Stimulated activated CD4-positive, alpha-beta T cell treated with anti-CD3 and anti-CD28 coated beads, Interleukin-1b, Interleukin-23, amount 100 ng/mL, for 1 hour (primary cell): ENCODE measurements around the gene LHX2.

ENCODE experiments used
- DNase-seq, 2 donors: peaks; one replicate each; pipeline ENCODE4 v3.0.0-alpha.2; 2020; ENCODE audit warnings: low read depth in 2 of 2

The LHX2 gene

DNA sequence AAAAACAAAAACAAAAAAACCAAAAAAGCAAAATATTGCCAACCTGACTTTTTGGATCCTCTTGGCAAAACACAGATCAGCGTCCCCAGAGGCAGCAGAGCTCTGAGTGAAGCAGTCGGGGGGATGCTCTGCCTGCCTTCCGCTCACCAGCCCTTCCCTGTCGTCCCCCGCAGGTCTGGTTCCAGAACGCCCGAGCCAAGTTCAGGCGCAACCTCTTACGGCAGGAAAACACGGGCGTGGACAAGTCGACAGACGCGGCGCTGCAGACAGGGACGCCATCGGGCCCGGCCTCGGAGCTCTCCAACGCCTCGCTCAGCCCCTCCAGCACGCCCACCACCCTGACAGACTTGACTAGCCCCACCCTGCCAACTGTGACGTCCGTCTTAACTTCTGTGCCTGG lies 20.7 kb downstream of the LHX2 start:
- no peak for DNase-seq

- no peak for DNase-seq
Observed at GRCh38 chr9:124033348-124033747, 21.8 kb downstream of the LHX2 start.

DNA sequence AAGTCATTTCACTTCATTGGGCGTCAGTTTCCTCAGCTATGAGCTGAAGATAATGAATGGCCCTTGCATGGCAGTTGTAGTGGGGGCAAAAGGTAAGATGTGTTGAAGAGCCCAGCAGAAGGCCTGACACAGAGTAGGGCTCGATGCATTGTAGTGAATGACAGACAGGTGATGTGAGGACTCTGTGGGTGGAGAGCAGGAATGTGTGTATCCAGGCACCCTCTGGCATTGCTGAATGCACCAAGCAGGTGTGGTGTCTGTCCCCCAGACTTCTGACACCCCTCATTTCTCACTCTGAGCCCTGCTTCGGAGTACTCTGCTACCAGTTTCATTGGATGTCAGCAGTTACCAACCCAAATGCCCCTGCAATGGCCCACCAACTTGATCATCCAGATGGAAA lies 22.4 kb downstream of the LHX2 start:
- no peak for DNase-seq

DNA sequence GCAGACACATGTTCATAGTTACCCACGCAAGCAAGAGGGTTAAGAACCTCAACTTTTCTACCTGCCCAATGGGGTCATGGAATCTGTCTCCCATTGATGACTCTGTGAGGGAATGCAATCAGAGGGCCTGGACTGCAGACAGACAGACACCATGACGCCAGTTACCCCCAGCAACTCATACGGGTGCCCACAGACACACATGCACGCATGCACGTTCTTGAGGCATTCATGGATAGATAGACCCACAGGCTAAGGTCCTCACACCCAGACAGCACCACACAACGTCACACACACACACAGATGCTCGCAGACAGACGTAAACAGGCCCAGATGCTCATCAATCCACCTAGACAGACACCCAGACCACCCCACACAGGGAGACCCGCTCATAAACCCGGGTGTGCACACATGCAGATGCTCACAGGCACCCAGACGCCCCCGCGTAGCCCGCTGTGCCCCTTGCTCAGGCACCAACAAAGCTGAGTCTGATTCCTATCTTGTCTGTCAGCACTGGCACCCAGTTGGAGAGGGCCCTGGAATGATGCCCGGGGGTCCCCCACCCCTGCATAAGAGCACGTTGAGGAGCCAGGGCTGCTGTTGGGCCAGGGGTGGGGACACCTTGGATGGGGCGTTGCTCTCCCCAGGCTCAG lies 23.6 kb downstream of the LHX2 start:
- no peak for DNase-seq

- DNase-seq, result no peak
Observed at GRCh38 chr9:124036578-124036977, 25.0 kb downstream of the LHX2 start.

- DNase-seq, result no peak
Observed at GRCh38 chr9:124037790-124038189, 26.2 kb downstream of the LHX2 start.

DNA sequence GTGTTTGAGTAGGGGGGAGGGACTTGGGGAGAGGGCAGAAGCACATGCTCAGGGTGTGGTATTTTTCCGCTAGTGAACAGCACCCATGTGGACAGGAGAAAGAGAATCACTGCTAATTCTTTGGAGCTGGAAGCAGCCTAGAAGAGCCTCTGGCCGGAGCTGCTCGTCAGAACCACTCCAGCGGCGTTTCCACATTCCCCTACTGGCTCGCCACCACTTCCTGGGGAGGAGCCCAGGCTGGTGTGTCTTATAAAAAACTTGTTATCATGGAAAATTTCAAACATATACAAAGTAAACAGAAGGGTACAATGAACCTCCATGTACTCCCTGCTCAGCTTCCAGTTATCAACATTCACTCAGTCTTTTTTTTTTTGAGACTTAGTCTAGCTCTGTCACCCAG lies 26.7 kb downstream of the LHX2 start:
- no peak for DNase-seq

GRCh38 chr9:124038790-124039633 lies 27.4 kb downstream of the LHX2 start:
- no peak for DNase-seq

- no peak for DNase-seq
Observed at GRCh38 chr9:124040186-124040931, 28.8 kb downstream of the LHX2 start.

DNA sequence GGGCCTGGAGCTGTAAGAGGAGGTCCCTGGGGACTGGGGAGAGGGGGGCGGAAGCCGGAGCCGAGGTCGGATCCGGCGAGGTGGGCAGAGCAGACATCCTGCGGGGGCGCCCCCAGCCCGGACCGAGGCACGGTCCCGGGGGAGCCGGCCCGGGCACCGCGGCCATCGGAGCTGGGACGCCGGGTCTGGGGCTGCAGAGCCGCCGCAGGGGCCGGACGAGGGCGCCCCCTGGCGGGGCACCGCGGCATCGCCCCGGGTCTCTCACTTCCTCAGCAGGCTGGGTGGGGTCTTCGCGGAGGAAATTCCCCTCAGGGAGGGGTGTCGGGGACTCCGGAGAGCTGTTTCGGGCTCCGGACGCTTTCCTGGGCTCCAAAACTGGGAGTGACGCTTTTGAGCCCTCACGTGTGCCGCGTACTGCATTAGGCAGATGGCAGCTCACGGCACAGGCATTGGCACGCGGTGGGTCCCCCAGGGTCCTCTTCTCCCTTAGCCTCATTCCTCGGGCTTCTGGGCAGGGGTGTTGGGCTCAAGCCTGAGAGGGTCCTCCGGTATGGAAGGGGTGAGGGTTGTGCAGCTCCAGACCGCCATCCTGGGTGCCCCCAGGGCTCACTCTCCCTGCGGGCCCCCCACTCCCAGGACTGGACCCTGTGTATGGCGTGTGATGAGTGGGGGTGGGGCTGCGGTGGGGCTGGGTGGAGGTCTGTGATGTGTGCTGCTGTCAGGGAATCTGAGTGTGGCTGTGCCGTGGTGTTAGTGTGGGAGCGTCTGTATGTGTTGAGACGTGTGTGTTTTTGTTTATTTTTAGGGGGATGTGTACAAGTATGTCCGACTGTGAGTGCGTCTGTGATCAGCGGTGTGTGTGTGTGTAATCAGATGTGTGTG lies 29.6 kb downstream of the LHX2 start:
- peak in 1 of 2 donors; percentile 24 for DNase-seq

DNA sequence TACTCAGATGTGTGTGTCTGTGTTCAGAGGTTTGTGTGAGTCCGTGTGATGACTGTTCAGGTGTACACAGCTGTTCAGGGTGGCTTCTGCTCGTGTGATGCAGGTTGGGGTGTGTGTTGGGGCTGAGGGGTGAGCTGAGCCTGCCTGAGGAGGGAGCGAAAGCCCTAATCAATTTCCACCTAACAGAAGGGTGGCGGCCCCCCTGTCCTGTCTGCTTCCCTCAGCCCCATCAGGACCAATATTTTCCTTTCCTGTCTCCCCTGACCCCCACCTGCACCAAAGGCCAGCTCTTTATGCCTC lies 30.2 kb downstream of the LHX2 start:
- DNase-seq, result no peak

DNA sequence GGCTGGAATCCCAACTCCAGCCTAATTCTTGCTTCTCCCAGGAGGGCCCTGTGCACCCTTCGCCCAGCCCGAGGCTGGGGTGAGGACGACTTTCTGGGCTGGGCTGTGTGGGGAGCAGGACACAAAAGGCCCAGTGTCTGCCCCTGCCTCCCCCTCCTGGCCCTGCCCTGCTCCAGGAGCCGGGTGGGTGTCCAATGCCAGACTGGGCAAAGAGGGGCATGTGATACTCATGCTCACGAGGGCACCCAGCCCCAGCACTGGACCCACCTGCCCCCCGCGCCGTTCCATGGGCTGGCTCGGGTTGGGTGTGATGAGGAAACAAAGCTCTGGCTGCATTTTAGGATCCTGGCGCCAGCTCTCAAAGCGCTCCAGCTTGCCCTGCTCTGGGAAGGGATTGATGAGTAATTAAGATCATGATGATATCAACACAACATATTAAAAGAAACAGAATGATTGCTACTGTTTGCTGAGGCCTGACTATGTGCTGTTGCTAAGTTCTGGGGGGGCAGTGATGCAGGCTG lies 30.7 kb downstream of the LHX2 start:
- no peak for DNase-seq

DNA sequence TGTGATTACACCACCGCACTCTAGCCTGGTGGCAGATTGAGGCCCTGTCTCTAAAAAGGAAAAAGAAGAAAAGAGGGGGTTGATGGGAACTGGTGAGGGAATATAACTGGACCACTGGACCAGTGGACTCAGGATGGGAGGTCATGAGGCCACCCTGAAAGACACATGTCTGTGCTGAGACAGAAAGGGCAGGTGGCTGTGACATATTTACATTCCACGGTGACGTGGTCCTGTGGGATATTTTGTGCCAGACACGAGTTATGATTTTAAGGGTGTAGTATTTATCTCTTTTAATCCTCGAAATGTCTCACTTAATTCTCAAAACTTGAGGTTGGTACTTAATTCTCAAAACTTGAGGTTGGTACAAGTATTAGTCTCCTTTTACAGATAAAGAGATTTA lies 32.9 kb downstream of the LHX2 start:
- no peak for DNase-seq

DNA sequence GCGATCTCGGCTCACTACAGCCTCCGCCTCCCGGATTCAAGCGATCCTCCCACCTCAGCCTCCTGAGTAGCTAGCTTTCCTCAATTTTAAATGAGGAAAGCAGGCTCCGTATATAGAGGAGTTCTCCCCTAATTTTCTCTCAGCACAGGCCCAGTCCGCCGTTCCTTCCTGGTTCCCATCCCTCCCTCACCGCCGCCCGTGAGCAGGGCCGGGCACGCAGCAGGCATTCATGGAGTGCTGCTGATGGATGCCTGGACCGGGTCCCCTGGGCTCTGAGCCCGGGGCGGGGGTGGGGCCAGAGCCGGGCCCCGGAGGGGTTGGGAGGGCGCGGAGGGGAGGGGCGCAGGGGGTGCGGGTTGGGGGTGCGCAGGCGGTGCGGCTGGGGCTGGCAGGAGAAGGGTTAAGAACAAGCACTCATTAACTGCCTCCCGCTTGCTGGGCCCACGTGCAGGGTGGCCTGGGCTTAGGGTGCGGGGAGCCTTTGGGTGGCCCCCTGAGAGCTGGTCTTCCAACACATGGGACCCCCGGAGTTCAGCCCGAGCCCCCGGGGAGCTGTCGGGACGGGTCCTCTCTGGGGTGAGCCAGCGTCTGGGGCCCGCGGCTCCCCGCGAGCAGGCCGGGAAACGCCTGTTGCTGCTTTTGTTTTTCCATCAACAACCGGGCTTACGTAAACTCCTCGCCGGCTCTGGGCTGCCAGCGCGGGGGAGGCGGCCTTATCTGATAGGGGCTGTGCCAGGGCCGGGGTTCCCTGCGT lies 33.7 kb downstream of the LHX2 start:
- no peak for DNase-seq

DNA sequence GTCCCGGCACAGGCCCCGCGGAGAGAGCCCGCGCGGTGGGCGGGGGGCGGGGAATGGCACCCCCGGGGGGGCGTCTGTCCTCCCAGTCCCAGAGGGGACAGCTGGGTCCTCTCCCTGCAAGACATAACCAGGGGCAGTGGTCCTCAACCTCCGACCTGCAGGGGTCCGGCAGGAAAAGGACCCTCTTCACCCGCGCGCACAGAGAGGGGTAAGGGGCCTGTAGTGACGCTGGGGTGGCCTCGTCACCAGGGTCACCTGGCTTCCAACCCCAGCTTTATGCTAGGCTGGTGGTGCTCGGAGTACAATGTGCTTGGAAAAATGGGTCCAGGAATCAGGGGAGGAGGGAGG lies 34.2 kb downstream of the LHX2 start:
- no peak for DNase-seq

DNA sequence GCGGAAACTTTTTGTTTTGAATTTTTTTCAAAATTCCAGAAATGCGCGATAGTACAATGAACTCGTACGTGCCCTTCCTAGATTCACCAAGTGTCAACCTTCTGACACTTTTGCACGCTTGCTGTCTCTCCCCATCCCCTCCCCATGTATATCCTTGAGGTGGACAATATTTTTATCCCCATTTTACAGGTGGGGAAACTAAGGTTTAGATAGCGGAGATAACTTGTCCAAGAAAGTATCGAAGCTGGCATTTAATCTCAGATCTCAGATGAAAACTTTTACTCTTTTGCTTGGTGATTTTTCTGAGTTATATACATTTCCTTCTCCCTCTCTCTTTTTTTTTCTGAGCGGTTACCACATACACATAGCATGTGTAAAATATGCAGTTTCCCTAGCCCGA lies 34.6 kb downstream of the LHX2 start:
- DNase-seq, result no peak

DNA sequence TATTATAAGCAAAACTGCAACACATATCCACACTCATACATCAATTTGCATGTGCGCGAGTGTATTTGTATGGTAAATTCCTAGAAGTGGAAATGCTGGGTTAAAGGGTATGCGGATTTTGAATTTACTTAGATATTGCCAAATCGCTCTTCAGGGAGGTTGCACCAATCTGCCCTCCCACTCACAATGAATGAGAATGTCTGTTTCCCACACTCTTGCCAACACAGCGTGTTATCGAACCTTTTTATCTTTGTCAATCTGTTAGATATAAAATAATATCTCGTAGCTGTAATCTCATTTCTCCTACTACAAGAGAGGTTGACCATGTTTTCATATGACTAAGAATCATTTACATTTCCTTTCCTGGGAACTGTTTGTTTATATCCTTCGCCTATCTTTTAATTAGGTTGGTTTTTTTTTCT lies 35.7 kb downstream of the LHX2 start:
- no peak for DNase-seq

- DNase-seq, result no peak
Observed at GRCh38 chr9:124050955-124051354, 39.4 kb downstream of the LHX2 start.

GRCh38 chr9:124052401-124052800 lies 40.8 kb downstream of the LHX2 start:
- no peak for DNase-seq

GRCh38 chr9:124054582-124055227 lies 43.1 kb downstream of the LHX2 start:
- no peak for DNase-seq
